H1 (cell line): ENCODE results near the gene AGR3. TPM values are rescaled to one million over a fixed set of nuclear protein-coding genes. Genes with fewer than 3 reads are reported as not detected.

ENCODE experiments used
- CTCF ChIA-PET: fragments of 300-600 bp; sonication (Branson Sonifier 250); formaldehyde crosslinking; loops from one replicate; lab custom pipeline; 2021; ENCODE audit not compliant: partially characterized antibody; lab: Charles Lee
- POLR2A ChIA-PET: fragments of 300-600 bp; sonication (Branson Sonifier 250); formaldehyde crosslinking; loops from one replicate; lab custom pipeline; 2021; ENCODE audit warnings: inconsistent platforms; ENCODE audit not compliant: partially characterized antibody; lab: Charles Lee
- DNase-seq, 2 experiments: peaks; one replicate each; pipeline versions ENCODE4 v3.0.0 to v3.0.0-alpha.2; 2010 to 2022; ENCODE audit warnings: low spot score in 2 of 2, low read depth in 1 of 2, mixed read lengths in 1 of 2
- FAIRE-seq: peaks from 2 replicates; lab custom pipeline; 2011; peaks lifted over from hg19 to GRCh38; lab: Jason Lieb, UNC
- H2AFZ ChIP-seq: 2 replicates; pipeline ENCODE4 v1.8.1; 2012; ENCODE audit warnings: low read length, inconsistent platforms
- H2AK5ac ChIP-seq: 2 replicates; pipeline ENCODE4 v1.6.1; 2013; ENCODE audit warnings: low read depth, low read length
- H2BK120ac ChIP-seq: replicated peaks from 2 replicates; pipeline ENCODE3; 2013; ENCODE audit warnings: low read depth, low read length, inconsistent platforms
- H2BK12ac ChIP-seq: 2 replicates; pipeline ENCODE4 v1.6.1; 2013; ENCODE audit warnings: low read depth, low read length
- H2BK15ac ChIP-seq: 2 replicates; pipeline ENCODE4 v1.6.1; 2013; ENCODE audit warnings: low read length
- H2BK20ac ChIP-seq: 2 replicates; pipeline ENCODE4 v1.6.1; 2013; ENCODE audit warnings: low read length
- H2BK5ac ChIP-seq: 2 replicates; pipeline ENCODE4 v1.6.1; 2013; ENCODE audit warnings: low read depth, low read length
- H3K14ac ChIP-seq: 2 replicates; pipeline ENCODE4 v1.6.1; 2013; ENCODE audit warnings: inconsistent platforms; ENCODE audit not compliant: insufficient read length
- H3K18ac ChIP-seq: 2 replicates; pipeline ENCODE4 v1.6.1; 2013; ENCODE audit warnings: low read length; ENCODE audit errors: extremely low read depth
- H3K23ac ChIP-seq: 2 replicates; pipeline ENCODE4 v1.6.1; 2013; ENCODE audit warnings: inconsistent platforms; ENCODE audit not compliant: insufficient read length
- H3K23me2 ChIP-seq: 2 replicates; pipeline ENCODE4 v1.6.1; 2013; ENCODE audit warnings: low read depth, low read length
- H3K27ac ChIP-seq: 2 replicates; pipeline ENCODE4 v1.6.1; 2011; ENCODE audit warnings: low read depth, low read length, inconsistent platforms
- H3K27me3 ChIP-seq, 4 experiments: replicated peaks in 1 of 4; 1 replicate in 1 of 4; 2 replicates in 3 of 4; pipeline versions ENCODE4 v1.6.1 to v1.8.1; 2011 to 2013; ENCODE audit warnings: low read length in 3 of 4, mild to moderate bottlenecking in 3 of 4, inconsistent platforms in 2 of 4, mixed read lengths in 2 of 4, moderate library complexity in 1 of 4; ENCODE audit not compliant: control insufficient read depth in 3 of 4, insufficient read depth in 3 of 4; ENCODE audit errors: extremely low read depth in 1 of 4
- H3K36me3 ChIP-seq, 4 experiments: 2 replicates each; pipeline versions ENCODE4 v1.6.1 to v1.8.1; 2011 to 2013; ENCODE audit warnings: mild to moderate bottlenecking in 4 of 4, low read length in 3 of 4, moderate library complexity in 2 of 4, control low read depth in 1 of 4, inconsistent platforms in 1 of 4; ENCODE audit not compliant: insufficient read depth in 4 of 4, control insufficient read depth in 2 of 4
- H3K4ac ChIP-seq: replicated peaks from 2 replicates; pipeline ENCODE3; 2013; ENCODE audit warnings: low read length, low read depth, mixed read lengths, inconsistent platforms; ENCODE audit not compliant: insufficient read length
- H3K4me1 ChIP-seq, 4 experiments: replicated peaks in 1 of 4; 1 replicate in 1 of 4; 2 replicates in 3 of 4; pipeline versions ENCODE4 v1.6.1 to v1.8.1; 2011 to 2013; ENCODE audit warnings: low read length in 3 of 4, inconsistent platforms in 2 of 4, mixed read lengths in 1 of 4; ENCODE audit not compliant: insufficient read depth in 4 of 4, control insufficient read depth in 3 of 4
- H3K4me2 ChIP-seq, 2 experiments: 2 replicates each; pipeline versions ENCODE4 v1.6.1 to v1.8.1; 2011 to 2013; ENCODE audit warnings: low read depth in 2 of 2, low read length in 2 of 2, control low read depth in 1 of 2, inconsistent platforms in 1 of 2, mild to moderate bottlenecking in 1 of 2; ENCODE audit not compliant: insufficient read depth in 1 of 2
- H3K4me3 ChIP-seq, 4 experiments: fragments of 200-600, 300-600 bp in 1 of 4; sonication (generic), shearing (Covaris generic), sonication (Bioruptor Twin) in 1 of 4; 2 replicates each; pipeline versions ENCODE4 v1.5.1 to v1.8.1; 2011 to 2016; ENCODE audit warnings: low read length in 4 of 4, low read depth in 3 of 4, control low read depth in 2 of 4, inconsistent platforms in 2 of 4, mild to moderate bottlenecking in 2 of 4, mixed read lengths in 1 of 4, moderate library complexity in 1 of 4; ENCODE audit not compliant: insufficient read depth in 2 of 4; ENCODE audit errors: extremely low read depth in 1 of 4
- H3K56ac ChIP-seq: replicated peaks from 2 replicates; pipeline ENCODE3; 2013; ENCODE audit warnings: low read depth, mild to moderate bottlenecking, mixed read lengths, low read length, inconsistent platforms; ENCODE audit not compliant: insufficient read length
- H3K79me1 ChIP-seq: 2 replicates; pipeline ENCODE4 v1.6.1; 2013; ENCODE audit warnings: low read depth, low read length, control low read depth
- H3K79me2 ChIP-seq, 2 experiments: 2 replicates each; pipeline versions ENCODE4 v1.6.1 to v1.8.1; 2012 to 2013; ENCODE audit warnings: low read length in 2 of 2, mild to moderate bottlenecking in 2 of 2, inconsistent platforms in 1 of 2; ENCODE audit not compliant: insufficient read depth in 2 of 2, control insufficient read depth in 1 of 2
- H3K9ac ChIP-seq, 4 experiments: replicated peaks in 1 of 4; 1 replicate in 1 of 4; 2 replicates in 3 of 4; pipeline versions ENCODE4 v1.6.1 to v1.8.1; 2011 to 2013; ENCODE audit warnings: low read depth in 3 of 4, low read length in 3 of 4, control low read depth in 2 of 4, mild to moderate bottlenecking in 2 of 4, moderate library complexity in 2 of 4, inconsistent platforms in 1 of 4; ENCODE audit errors: extremely low read depth in 1 of 4
- H3K9me3 ChIP-seq, 2 experiments: 2 replicates each; pipeline versions ENCODE4 v1.6.1 to v1.8.1; 2012 to 2013; ENCODE audit warnings: mild to moderate bottlenecking in 2 of 2, moderate library complexity in 2 of 2, control low read depth in 1 of 2, inconsistent platforms in 1 of 2, low read depth in 1 of 2, low read length in 1 of 2, mixed read lengths in 1 of 2; ENCODE audit not compliant: insufficient read depth in 2 of 2
- H4K20me1 ChIP-seq, 2 experiments: replicated peaks in 1 of 2; 2 replicates each; pipeline versions ENCODE3 to v1.8.1; 2011 to 2013; ENCODE audit warnings: inconsistent platforms in 2 of 2, low read length in 2 of 2, mild to moderate bottlenecking in 1 of 2; ENCODE audit not compliant: insufficient read depth in 2 of 2, control insufficient read depth in 1 of 2
- H4K5ac ChIP-seq: 2 replicates; pipeline ENCODE4 v1.6.1; 2013; ENCODE audit warnings: low read length, low read depth, mixed read lengths, inconsistent platforms; ENCODE audit not compliant: insufficient read length
- H4K8ac ChIP-seq: 2 replicates; pipeline ENCODE4 v1.8.0; 2013; ENCODE audit warnings: mild to moderate bottlenecking, moderate library complexity, low read length, inconsistent platforms; ENCODE audit not compliant: insufficient read depth; ENCODE audit errors: extremely low read depth
- H4K91ac ChIP-seq: replicated peaks from 2 replicates; pipeline ENCODE3; 2013; ENCODE audit warnings: low read length, mixed read lengths, inconsistent platforms; ENCODE audit not compliant: insufficient read length
- ASH2L ChIP-seq: fragments of 200-600, 300-600 bp; sonication (generic); IDR thresholded peaks from one replicate; pipeline ENCODE4 v1.7.1; 2017; ENCODE audit warnings: low read length
- ATF2 ChIP-seq: IDR thresholded peaks from 2 replicates; pipeline ENCODE4 v1.6.1; 2012; ENCODE audit warnings: low read length, inconsistent platforms
- CBX8 ChIP-seq: fragments of 300-800, 300-1000 bp; sonication (generic); IDR thresholded peaks from 2 replicates; pipeline ENCODE4 v1.7.1; 2016; ENCODE audit warnings: low read depth, low read length, borderline replicate concordance
- CHD2 ChIP-seq: IDR thresholded peaks from 2 replicates; pipeline ENCODE4 v1.6.1; 2012; ENCODE audit warnings: low read length, improper control_type of control experiment
- CREB1 ChIP-seq: IDR thresholded peaks from 2 replicates; pipeline ENCODE4 v1.6.1; 2012; ENCODE audit warnings: inconsistent platforms
- CTCF ChIP-seq, 3 experiments: IDR thresholded peaks; 1 replicate in 2 of 3; 2 replicates in 1 of 3; pipeline versions ENCODE4 v1.5.1 to v1.6.1; 2011; ENCODE audit warnings: low read length in 3 of 3, mild to moderate bottlenecking in 3 of 3, inconsistent platforms in 2 of 3, low read depth in 1 of 3, moderate library complexity in 1 of 3; ENCODE audit not compliant: insufficient read depth in 1 of 3; ENCODE audit errors: control extremely low read depth in 1 of 3
- EGR1 ChIP-seq: IDR thresholded peaks from 2 replicates; pipeline ENCODE4 v1.6.1; 2011; ENCODE audit warnings: low read depth, low read length, borderline replicate concordance
- SIN3A ChIP-seq, 2 experiments: IDR thresholded peaks in 1 of 2; conservative IDR thresholded peaks in 1 of 2; 2 replicates each; pipeline ENCODE4 v1.6.1; 2011 to 2012; ENCODE audit warnings: low read length in 2 of 2, improper control_type of control experiment in 1 of 2, low read depth in 1 of 2, mild to moderate bottlenecking in 1 of 2
- SIRT6 ChIP-seq: IDR thresholded peaks from one replicate; pipeline ENCODE4 v1.7.1; 2012; ENCODE audit warnings: low read length, inconsistent platforms
- TAF1 ChIP-seq: IDR thresholded peaks from 2 replicates; pipeline ENCODE4 v1.6.1; 2011; ENCODE audit warnings: mild to moderate bottlenecking, low read depth, low read length
- TAF7 ChIP-seq: optimal IDR thresholded peaks from 2 replicates; pipeline ENCODE3; 2011; ENCODE audit warnings: low read depth, mild to moderate bottlenecking, inconsistent platforms, low read length, moderate library complexity, borderline replicate concordance
- WGBS, 2 experiments: shearing (Covaris generic) in 1 of 2; methylation state at CpG; one replicate each; pipeline versions ENCODE4 v1.1.6 to v1.1.7; 2013 to 2015; ENCODE audit warnings: low lambda C conversion rate in 2 of 2, mixed read lengths in 2 of 2, inconsistent platforms in 1 of 2, low coverage in 1 of 2, missing lambda C conversion rate in 1 of 2; ENCODE audit not compliant: insufficient replicate concordance in 2 of 2, insufficient coverage in 1 of 2, insufficient read length in 1 of 2; ENCODE audit errors: extremely low coverage in 1 of 2, missing lambda C conversion rate in 1 of 2; 5-methylcytosine and 5-hydroxymethylcytosine counted together
- polyA plus RNA-seq, 7 experiments: library from polyadenylated mRNA; depleted of rRNA in 3 of 7; stranded (reverse) in 5 of 7; unstranded in 2 of 7; fragments of >200 nt in 5 of 7; fragments of 200-250 nt in 2 of 7; gene quantifications; 1 replicate in 5 of 7; 2 replicates in 1 of 7; 4 replicates in 1 of 7; pipeline versions ENCODE4 v1.2.1 to v1.2.3, GENCODE V29; 2011 to 2013; ENCODE audit warnings: missing spikeins in 2 of 7, mixed read lengths in 2 of 7
- total RNA-seq: library from RNA; stranded (reverse); fragmentation: NEBNext Ultra II Directional; extraction: Animal tissue kit (Norgen Biotek cat#: 25700); gene quantifications from 2 replicates; pipeline ENCODE4 v1.2.1, GENCODE V29; 2021

The AGR3 gene
- total and polyA plus RNA-seq, 2 of the 8 experiments (the other 6 are each of a cell fraction or from before 2014, with no cell fraction given), result not detected

GRCh38 chr7:16914771-16915170 lies 33.0 kb upstream of the AGR3 start:
- Histone ChIP-seq H2AFZ (no peak overlapping the region), H3K36me3 (no peaks in the 10 kb centered on the region), H3K9me3 (no peaks in the 10 kb centered on the region), H3K56ac (no peak overlapping the region), H3K14ac (no peak overlapping the region), H3K4me1 (peaks cover 0 to 8% (median 0%) of the 10 kb centered on the region in 4 experiments; a peak in 1 of 7 replicates), H3K79me2 (no peaks in the 10 kb centered on the region), H3K4ac (no peak overlapping the region), H2BK5ac (no peak overlapping the region), H2BK12ac (no peak overlapping the region), H4K91ac (no peak overlapping the region), H2AK5ac (no peak overlapping the region), H4K8ac (no peak overlapping the region), H2BK15ac (no peak overlapping the region), H3K27me3 (no peaks in the 10 kb centered on the region), H3K4me3 (no peak overlapping the region), H3K18ac (no peak overlapping the region), H2BK120ac (no peak overlapping the region), H3K27ac (no peak overlapping the region), H3K23me2 (no peaks in the 10 kb centered on the region), H4K20me1 (no peaks in the 10 kb centered on the region), H4K5ac (no peak overlapping the region), H3K79me1 (no peaks in the 10 kb centered on the region), H3K4me2 (no peak overlapping the region), H2BK20ac (no peak overlapping the region), H3K23ac (no peak overlapping the region), H3K9ac (no peak overlapping the region)
- DNase-seq (no peak), FAIRE-seq (no peak)
- WGBS, 2 experiments, result 90% methylated on average over 4 of the region's 4 CpGs; no CpG with 5 or more reads in 1 of the 2 experiments
- CTCF ChIA-PET, result interaction anchor here (0.9 to 1.5 kb wide), 4 partner anchors 22 to 214 kb away, joined by 3 to 6 read pairs (median 3); partner anchors contain the start of gene AGR3
- POLR2A ChIA-PET, result no interaction called here
- TF ChIP-seq ASH2L (no peak), CHD2 (no peak), EGR1 (no peak), TAF7 (no peak), ATF2 (no peak), TAF1 (no peak), SIN3A (conservative IDR thresholded peaks at IDR 0.05 in 1 of 2, IDR thresholded peaks at IDR 0.05 in 1 of 2; ENCODE audit: low read depth in 1 of 2, low read length in 2 of 2) (no peak), CTCF (IDR thresholded peaks at IDR 0.05; ENCODE audit: control extremely low read depth in 1 of 3, insufficient read depth in 1 of 3, low read depth in 1 of 3, low read length in 3 of 3) (no peak), SIRT6 (no peak), CREB1 (no peak), CBX8 (no peak)
